ENCODE measurements around the gene STAT4.

The STAT4 gene

GRCh38 chr2:191081411-191082155 is 69.2 kb downstream of the STAT4 start:
- DNase-seq = no peak

DNA sequence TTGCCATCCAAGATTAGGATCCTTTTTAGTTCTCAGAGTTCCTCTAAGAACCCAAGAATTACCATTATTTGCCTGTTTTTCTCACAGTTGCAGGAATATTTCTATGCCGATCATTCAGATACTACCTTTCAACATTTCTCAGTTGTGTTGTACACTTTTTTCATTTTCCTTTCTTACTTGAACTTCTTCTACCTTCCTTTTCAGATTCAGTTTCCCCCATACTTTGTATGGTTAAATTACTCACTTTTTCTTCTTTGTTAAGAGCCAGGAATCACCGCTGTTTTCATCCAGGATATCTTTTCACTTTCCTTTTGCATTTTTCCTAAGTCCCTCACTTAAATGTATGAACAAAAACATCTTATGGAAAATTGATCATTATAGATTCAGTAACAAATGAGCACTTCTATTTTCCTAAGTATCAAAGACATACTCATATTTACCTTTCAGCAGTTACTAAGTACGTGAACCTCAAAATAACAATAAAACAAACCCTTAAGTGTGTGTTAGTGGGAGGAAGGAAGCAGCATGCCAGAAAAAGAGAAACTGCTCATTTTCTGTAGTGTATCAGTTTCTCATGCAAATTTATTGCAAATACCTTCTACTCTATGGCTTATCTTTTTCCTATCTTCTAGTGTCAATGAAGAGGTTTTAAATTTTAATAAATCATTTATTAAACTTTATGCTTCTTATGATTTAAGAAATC is 72.5 kb downstream of the STAT4 start:
- DNase-seq = no peak

GRCh38 chr2:191070276-191070675 is 80.5 kb downstream of the STAT4 start:
- DNase-seq = no peak

DNA sequence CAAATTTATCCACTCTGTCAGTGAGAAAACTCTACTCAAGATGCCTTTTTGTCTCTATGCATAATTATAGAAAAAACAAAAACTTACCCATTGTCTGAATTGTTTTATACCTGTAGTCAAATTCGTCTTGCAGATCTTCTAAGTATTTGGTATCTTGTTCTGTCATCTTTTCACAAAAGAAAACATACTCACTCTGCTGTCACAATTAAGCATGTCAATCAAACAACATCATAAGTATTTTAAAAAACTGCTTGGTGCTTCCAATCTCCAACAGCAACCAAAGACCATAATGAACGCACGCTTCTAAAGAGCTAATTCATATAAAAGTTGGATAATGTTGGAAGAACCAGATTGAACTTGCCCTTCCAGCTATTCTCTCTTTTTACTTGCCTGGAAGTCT is 81.2 kb downstream of the STAT4 start:
- DNase-seq = no peak

GRCh38 chr2:191066919-191067233 is 83.9 kb downstream of the STAT4 start:
- DNase-seq = no peak

GRCh38 chr2:191066197-191066918 is 84.4 kb downstream of the STAT4 start:
- DNase-seq = no peak

DNA sequence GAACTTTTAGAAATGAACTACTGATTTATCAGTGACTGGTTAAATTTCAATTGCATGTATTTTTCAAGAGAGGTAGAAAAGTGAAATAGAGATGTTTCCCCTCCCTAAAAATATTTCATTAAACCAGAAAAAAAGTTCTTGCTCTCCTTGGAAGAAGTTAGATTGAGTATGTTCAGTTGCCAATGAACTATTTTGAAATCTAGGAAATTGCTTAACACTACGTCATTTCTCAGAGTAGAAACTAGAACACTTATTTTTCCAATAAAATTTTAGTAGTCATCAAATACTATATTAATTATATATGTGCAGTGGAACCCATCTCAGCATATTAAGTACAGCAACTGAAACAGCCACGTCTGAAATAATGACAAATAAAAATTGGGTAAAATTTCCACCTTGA is 85.0 kb downstream of the STAT4 start:
- peak; percentile 27 to 81 (median 68) for DNase-seq

- DNase-seq = no peak
Measured at GRCh38 chr2:191064590-191064989, 86.2 kb downstream of the STAT4 start.

GRCh38 chr2:191063584-191063983 is 87.2 kb downstream of the STAT4 start:
- DNase-seq = no peak

GRCh38 chr2:191061381-191061980 is 89.3 kb downstream of the STAT4 start:
- DNase-seq = no peak

DNA sequence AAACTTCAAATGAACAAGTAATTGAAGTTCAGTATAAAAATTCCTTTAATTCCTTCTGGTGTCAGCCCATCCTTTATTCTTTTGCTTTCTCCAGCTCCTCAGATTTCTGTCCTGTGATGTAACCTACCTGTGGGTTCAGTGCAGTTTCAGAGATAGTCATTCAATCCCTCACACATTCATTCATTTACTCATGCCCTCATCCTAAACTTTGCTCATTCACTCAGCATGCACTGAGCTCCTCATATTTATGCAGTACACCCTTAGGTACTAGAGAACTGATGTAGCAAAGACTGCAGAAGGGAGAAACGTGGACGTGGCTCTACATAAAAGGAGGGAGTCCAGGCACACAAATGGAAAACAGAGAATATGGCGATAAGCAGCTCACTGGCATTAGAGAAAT is 91.5 kb downstream of the STAT4 start:
- DNase-seq = no peak

- DNase-seq = peak in 2 of 3 donors; percentile 12 to 25
Measured at GRCh38 chr2:191056228-191056627, 94.6 kb downstream of the STAT4 start.

- DNase-seq = no peak
Measured at GRCh38 chr2:191053256-191053655, 97.5 kb downstream of the STAT4 start.

GRCh38 chr2:191051825-191052778 is 98.7 kb downstream of the STAT4 start:
- peak; percentile 63 to 78 (median 78) for DNase-seq

DNA sequence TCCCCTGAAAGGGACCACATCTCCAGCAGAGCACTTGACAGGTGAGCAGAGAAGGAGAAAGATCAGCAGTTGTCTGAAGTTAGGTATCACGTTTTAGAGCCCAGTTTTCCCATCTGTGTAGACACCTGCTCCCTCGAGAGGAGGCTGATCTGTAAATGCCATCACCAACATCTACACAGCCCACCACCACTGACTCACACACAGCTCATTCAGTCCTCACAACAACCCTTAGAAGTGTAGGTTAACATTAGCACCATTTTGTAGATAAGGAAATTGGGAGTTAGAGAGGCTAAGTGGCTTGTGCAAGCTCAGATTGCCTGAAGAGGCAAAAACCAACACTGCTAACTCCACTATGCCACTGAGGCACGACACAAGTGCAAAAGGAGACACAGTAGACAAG is 99.6 kb downstream of the STAT4 start:
- no peak for DNase-seq

DNA sequence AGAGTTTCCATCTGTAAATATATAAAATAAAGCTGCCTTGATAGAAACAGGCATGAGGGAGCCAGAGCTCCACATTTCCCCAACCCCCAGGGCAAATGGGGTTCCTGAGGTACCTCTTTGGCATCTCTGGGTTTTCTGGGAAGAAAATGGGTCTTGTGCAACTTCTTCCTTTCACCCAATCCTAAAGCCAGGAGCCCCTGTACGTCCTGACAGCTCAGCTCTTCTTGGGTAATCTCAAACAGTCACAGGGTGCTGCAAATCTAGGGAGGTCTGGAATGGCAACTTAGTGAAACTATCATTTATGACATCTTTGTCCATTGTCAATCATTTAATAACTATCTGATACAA is 100.2 kb downstream of the STAT4 start:
- DNase-seq = peak in 1 of 3 donors; percentile 33

DNA sequence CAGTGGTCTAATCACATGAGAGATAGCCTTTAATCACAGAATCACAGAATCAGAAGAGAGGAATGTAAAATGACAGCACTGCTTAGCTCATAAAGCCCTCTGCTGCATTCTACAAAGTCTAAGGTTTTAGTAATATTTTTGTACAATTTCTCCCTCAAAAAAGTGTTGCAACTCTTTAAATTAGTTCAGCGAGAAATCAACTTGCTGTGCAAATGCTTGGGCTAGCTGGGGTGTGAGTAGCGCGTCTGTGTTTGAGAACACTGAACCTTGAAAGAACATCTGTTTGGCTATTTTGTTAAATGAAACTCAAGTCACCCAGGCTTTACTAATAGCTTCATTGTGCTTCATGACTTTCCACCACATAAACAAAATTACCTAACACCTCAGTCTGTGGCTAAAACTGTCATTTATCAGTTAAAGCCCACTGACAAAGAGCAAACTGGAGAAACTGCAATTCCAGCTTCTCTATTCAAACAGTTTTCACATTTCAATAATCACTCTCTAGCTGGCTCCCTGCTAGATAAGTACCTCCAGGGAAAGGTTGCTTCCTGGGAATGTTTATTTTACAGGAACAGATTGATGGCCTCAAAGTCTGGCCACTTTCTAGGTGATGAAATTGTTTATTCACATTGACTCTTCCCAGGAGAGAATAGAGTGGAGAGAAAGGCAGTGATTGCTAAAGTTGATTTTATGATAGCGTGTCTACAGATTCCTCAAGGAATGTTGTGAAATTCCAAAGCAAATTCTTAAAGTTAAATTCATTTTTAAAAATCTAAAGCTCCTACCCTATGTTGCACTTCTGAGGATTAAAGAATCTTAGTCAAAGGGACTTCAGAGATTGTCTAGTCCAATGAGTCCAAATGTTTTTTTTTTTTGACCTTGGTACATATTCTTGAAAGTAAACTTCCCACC is 100.8 kb downstream of the STAT4 start:
- DNase-seq = no peak

GRCh38 chr2:191048073-191048472 is 102.7 kb downstream of the STAT4 start:
- DNase-seq = no peak

GRCh38 chr2:191045141-191045540 is 105.7 kb downstream of the STAT4 start:
- DNase-seq = no peak

DNA sequence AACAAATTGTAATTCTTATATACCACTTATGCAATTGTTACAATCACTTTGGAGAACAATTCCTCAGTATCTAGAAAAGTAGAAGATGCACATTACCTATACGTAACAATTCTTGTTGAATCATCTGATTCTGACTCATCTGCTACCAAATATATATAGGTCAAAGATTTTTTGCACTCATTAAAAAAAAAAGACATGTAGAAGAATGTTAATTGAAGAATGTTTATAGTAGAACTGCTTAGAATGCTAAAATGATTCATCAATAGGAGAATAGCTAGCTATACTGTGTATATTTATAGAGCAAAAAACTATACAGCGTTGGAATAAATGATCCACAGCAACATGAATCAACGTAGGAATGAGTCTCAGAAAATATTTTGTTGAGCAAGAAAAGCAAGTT is 107.4 kb downstream of the STAT4 start:
- no peak for DNase-seq

GRCh38 chr2:191041418-191042161 is 109.2 kb downstream of the STAT4 start:
- no peak for DNase-seq
